ENCODE measurements around the gene PTPRN2. TPM values are rescaled to one million over a fixed set of nuclear protein-coding genes. Genes with fewer than 3 reads are reported as not detected.

Gene PTPRN2
- total and polyA plus RNA-seq, 2 donors (not counting 3 experiments of a cell fraction or from before 2014, with no cell fraction given): 0.62 to 0.88 TPM

GRCh38 chr7:158351481-158351880 lies 236.1 kb downstream of the PTPRN2 start:
- no peaks in the 10 kb centered on the region for H3K9me3 ChIP-seq (replicated peaks; ENCODE audit: control insufficient read depth, insufficient read depth, low read length)
- no peaks in the 10 kb centered on the region for H3K4me1 ChIP-seq (ENCODE audit: control insufficient read depth, extremely low read depth, insufficient read depth, low read length)
- no peaks in the 10 kb centered on the region for H3K9me1 ChIP-seq (replicated peaks; ENCODE audit: control insufficient read depth, extremely low read depth, insufficient read depth, low read length)
- no peaks in the 10 kb centered on the region for H3K36me3 ChIP-seq (ENCODE audit: control insufficient read depth in 2 of 2, extremely low read depth in 1 of 2, insufficient read depth in 2 of 2, low read length in 2 of 2)
- dilution Hi-C loops (cut with MboI; ENCODE audit: extremely low pct_ligation_motif_present, low sequenced_read_pairs) (no loop called here), intact Hi-C loops (cut with micrococcal nuclease) (no loop called here)
- H3K4me3 ChIP-seq (replicated peaks in 1 of 3; ENCODE audit: insufficient read depth in 1 of 3, low read depth in 1 of 3, low read length in 3 of 3): no peak overlapping the region
- ChIA-PET POLR2A (no interaction called here), CTCF (no interaction called here)
- H3K27ac ChIP-seq (ENCODE audit: insufficient read depth, low read depth, low read length): no peak overlapping the region
- no TSS peak for BruUV-seq (replicated peaks)
- H3K79me2 ChIP-seq (ENCODE audit: control insufficient read depth, insufficient read depth, low read length): no peaks in the 10 kb centered on the region
- H3K9ac ChIP-seq (replicated peaks; ENCODE audit: extremely low read depth, insufficient read depth, low read length): no peak overlapping the region
- no peak for DNase-seq (ENCODE audit: low read depth, low spot score)
- no peaks in the 10 kb centered on the region for H4K20me1 ChIP-seq (replicated peaks; ENCODE audit: control insufficient read depth, extremely low read depth, insufficient read depth, low read length)
- FAIRE-seq: no peak
- TF ChIP-seq POLR2AphosphoS5 (IDR thresholded peaks at IDR 0.05; ENCODE audit: insufficient read depth, low read depth, low read length) (no peak), FOS (IDR thresholded peaks at IDR 0.05; ENCODE audit: borderline replicate concordance, insufficient read depth, low read length) (no peak), EZH2 (IDR thresholded peaks at IDR 0.05; ENCODE audit: borderline replicate concordance, low read depth, low read length, severe bottlenecking) (no peak), MYC (IDR thresholded peaks at IDR 0.05; ENCODE audit: low read depth, low read length) (no peak), MAX (IDR thresholded peaks at IDR 0.05; ENCODE audit: insufficient read depth, insufficient read length) (no peak), GATA2 (IDR thresholded peaks at IDR 0.05; ENCODE audit: insufficient read depth, insufficient read length, low read depth, low read length) (no peak), POLR2A (IDR thresholded peaks at IDR 0.05; ENCODE audit: low read depth, low read length) (no peak), CTCF (IDR thresholded peaks at IDR 0.05; ENCODE audit: extremely low read depth in 1 of 2, insufficient read depth in 1 of 2, low read depth in 1 of 2, low read length in 2 of 2) (no peak), JUN (IDR thresholded peaks at IDR 0.05; ENCODE audit: borderline replicate concordance, insufficient read depth, insufficient read length, low read depth) (no peak)
- no peaks in the 10 kb centered on the region for H3K27me3 ChIP-seq (ENCODE audit: control insufficient read depth in 2 of 2, insufficient read depth in 2 of 2, low read length in 2 of 2)
- no peak overlapping the region for H2AFZ ChIP-seq (ENCODE audit: low read depth, low read length)
- no peak overlapping the region for H3K4me2 ChIP-seq (ENCODE audit: insufficient read depth, low read length)

Data from endothelial cell of umbilical vein (primary cell).